T1000 (cell line): Measurements from ENCODE around the gene REL.
"Not testable (repeated sequence)": the region's sequence is repeated elsewhere in the genome, so short reads cannot be mapped to it uniquely, and the experiment has no call there.

Experiments used
- DNase-seq: peaks from one replicate; lab custom pipeline; 2025; ENCODE audit warnings: mixed read lengths; lab: John Stamatoyannopoulos, UW

REL gene

GRCh38 chr2:60925994-60926740, 44.8 kb downstream of the REL start:
- DNase-seq: no peak

- DNase-seq: no peak
Observed at GRCh38 chr2:60926741-60927552, 45.6 kb downstream of the REL start.

GRCh38 chr2:60932061-60932460, 50.7 kb downstream of the REL start:
- DNase-seq: not testable (repeated sequence)

- no peak for DNase-seq
Observed at GRCh38 chr2:60932954-60933353, 51.6 kb downstream of the REL start.

- DNase-seq: no peak
Observed at GRCh38 chr2:60934165-60934722, 52.9 kb downstream of the REL start.

GRCh38 chr2:60936757-60937156, 55.4 kb downstream of the REL start:
- no peak for DNase-seq

GRCh38 chr2:60938301-60938700, 56.9 kb downstream of the REL start:
- DNase-seq: no peak

- no peak for DNase-seq
Observed at GRCh38 chr2:60939622-60940021, 58.2 kb downstream of the REL start.

GRCh38 chr2:60945341-60945740, 64.0 kb downstream of the REL start:
- DNase-seq: no peak

- no peak for DNase-seq
Observed at GRCh38 chr2:60947056-60947455, 65.7 kb downstream of the REL start.

GRCh38 chr2:60948161-60948560, 66.8 kb downstream of the REL start:
- no peak for DNase-seq

GRCh38 chr2:60948926-60949579, 67.7 kb downstream of the REL start:
- DNase-seq: no peak

GRCh38 chr2:60954139-60954538, 72.8 kb downstream of the REL start:
- DNase-seq: no peak

GRCh38 chr2:60957224-60957623, 75.8 kb downstream of the REL start:
- no peak for DNase-seq

- DNase-seq: no peak
Observed at GRCh38 chr2:60957643-60958042, 76.3 kb downstream of the REL start.

- no peak for DNase-seq
Observed at GRCh38 chr2:60958361-60958760, 77.0 kb downstream of the REL start.

- DNase-seq: no peak
Observed at GRCh38 chr2:60958800-60959199, 77.4 kb downstream of the REL start.

GRCh38 chr2:60959501-60959900, 78.1 kb downstream of the REL start:
- DNase-seq: no peak

GRCh38 chr2:60960706-60961105, 79.3 kb downstream of the REL start:
- DNase-seq: no peak

- DNase-seq: no peak
Observed at GRCh38 chr2:60961457-60961856, 80.1 kb downstream of the REL start.

GRCh38 chr2:60962528-60962927, 81.2 kb downstream of the REL start:
- DNase-seq: no peak

GRCh38 chr2:60963190-60963589, 81.8 kb downstream of the REL start:
- DNase-seq: no peak
